Stimulated activated CD8-positive, alpha-beta memory T cell treated with anti-CD3 and anti-CD28 coated beads, Interleukin-4, amount 100 ng/mL, for 24 hours (primary cell): ENCODE results near the gene ENTPD8.
A peak's percentile ranks its signal among the peaks of the same experiment; 100 is the strongest.
"Not testable (repeated sequence)": the region's sequence is repeated elsewhere in the genome, so short reads cannot be mapped to it uniquely, and the experiment has no call there.

ENCODE experiments used
- DNase-seq: peaks from one replicate; pipeline ENCODE4 v3.0.0-alpha.2; 2020; ENCODE audit warnings: low read depth

The ENTPD8 gene

DNA sequence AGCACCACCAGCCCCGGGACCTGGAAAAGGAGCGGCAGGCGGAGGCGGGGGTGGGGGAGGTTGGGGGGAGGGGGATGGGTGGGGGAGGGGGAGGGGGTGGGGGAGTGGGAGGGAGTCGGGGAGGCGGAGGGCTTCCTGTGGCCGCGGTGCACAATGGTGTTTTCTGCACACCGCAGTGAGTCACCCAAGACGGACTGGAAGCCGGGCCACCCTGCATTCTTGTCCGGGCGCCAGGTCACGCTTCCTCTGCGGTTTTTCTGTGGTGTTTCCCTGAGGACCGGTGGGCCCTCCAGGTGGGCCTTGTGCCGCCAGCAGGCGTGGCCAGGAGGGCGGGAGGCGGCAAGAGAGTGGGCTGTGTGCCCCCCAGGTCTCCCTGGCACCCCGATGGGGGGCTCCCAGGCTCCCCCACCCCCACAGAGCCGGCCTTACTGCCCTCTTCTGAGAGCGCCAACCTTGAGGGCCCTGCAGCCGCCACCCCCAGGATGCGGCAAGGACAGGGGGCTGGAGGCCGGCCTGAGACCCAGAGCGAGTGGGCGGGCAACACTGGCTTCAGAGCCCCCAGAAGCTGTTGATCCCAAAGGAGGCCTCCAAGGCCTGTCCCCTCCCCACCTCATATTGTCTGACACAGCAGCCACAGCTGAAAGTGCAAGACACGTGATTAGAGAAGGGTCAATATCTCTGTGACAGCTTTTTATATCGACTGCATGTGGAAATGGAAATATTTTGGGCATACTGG, 29.3 kb downstream of the ENTPD8 start:
- DNase-seq: peak; percentile 39

DNA sequence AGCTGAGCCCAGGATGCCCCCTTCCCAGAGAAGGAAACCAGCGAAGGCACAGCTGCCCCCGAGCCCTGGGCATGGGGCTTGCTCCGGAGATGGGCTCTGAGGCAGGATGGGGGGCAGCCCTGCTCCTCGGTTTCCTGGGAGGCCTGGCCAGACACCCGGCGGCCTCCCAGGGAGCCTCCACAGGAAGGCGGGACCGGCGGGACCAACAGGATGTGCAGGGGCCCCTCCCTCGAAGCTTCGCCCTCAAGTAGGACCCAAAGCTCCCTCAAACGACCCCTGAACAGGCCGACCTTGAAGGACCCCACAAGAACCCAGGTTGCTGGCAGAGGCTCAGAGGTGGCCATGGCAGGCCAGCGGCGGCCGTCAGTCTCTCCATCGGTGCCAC, 29.9 kb downstream of the ENTPD8 start:
- DNase-seq: no peak

DNA sequence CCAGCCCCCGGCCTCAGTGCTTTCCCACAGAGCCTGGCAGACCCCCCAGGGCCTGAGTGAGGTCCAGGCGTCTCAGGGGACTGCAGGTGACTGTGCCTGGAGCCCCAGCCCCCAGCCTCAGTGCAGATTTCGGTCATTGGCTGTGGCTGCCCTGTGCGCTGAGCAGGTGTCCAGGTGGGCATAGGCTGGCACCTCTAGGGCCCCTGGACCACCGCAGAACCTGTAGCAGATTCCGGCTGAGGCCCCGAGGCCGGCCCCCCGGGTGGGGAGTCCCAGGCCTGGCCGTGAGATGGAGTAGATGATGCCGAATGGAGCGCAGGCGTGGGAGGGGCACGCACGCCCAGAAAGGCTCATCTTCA, 30.3 kb downstream of the ENTPD8 start:
- no peak for DNase-seq

DNA sequence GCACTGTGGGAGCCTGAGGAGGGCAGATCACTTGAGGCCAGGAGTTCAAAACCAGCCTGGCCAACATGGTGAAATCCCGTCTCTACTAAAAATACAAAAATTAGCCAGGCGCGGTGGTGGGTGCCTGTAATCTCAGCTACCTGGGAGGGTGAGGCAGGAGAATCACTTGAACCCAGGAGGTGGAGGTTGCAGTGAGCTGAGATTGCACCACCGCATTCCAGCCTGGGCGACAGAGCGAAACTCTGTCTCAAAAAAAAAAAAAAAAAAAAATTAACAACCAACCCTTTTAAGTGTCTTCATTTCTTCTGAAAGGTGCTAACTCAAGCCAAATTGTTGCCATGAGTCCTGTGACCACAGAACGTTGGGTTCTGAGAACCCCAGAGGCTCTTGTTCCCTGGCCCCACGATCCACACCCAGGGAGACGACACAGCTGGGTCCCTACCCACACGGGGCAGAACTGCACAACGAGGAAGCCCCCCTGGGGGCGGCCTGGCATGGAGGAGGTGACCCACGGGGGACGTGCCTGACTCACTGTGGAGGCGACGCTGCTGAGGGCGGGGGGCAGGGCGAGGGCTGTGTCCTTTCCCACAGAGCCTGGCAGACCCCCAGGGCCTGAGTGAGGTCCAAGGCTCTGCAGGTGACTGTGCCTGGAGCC, 30.8 kb downstream of the ENTPD8 start:
- not testable (repeated sequence) for DNase-seq

DNA sequence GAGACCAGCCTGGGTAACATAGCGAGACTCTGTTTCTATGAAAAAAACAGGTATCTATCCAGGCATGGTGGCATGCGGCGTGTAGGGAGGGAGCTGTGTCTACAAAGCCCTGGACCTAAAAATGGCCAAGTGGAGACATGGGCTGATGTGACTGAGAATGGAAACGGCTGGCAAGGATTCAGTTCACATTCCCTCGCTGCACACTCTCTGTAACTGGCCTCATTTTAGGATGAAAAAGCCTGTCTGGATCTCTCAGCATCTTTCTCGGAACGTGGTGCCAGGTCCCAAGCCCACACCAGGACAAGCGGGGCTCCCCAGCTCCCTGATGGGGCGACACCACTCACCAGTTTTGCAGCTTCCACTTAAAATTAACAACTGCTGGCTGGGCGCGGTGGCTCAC, 31.6 kb downstream of the ENTPD8 start:
- no peak for DNase-seq

DNA sequence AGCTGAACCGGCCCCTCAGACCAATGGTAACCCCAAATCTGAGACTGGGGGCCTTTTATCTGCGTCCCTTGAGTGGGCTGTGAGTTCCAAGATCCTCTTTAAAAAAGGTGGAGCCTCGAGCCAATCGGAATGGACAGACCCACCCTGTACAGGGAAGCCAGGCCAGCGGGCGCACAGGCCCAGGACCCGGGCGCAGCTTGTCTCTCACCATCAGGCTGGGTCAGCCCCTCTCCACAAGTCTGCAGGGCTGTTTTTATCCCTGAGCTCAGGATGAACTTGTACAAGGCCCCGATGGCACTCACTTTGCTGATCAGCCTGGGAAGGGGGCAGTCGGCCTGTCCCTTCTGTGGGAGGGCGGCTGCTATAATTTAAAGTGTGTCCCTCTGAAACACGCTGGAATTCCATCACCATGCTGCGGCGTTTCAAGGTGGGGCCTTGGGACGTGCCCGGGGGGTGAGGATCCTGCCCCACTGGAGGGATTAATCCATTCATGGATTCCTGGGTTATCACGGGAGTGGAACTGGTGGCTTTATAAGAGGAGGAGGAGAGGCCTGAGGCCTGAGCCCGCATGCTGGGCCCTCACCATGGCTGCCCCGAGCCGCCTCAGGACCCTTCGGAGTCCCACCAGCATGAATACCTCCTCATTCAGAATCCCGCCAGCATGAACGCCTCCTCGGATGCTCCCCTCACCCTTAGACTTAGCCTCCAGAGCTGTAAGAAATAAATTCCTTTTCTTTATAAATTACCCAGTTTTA, 32.3 kb downstream of the ENTPD8 start:
- no peak for DNase-seq

DNA sequence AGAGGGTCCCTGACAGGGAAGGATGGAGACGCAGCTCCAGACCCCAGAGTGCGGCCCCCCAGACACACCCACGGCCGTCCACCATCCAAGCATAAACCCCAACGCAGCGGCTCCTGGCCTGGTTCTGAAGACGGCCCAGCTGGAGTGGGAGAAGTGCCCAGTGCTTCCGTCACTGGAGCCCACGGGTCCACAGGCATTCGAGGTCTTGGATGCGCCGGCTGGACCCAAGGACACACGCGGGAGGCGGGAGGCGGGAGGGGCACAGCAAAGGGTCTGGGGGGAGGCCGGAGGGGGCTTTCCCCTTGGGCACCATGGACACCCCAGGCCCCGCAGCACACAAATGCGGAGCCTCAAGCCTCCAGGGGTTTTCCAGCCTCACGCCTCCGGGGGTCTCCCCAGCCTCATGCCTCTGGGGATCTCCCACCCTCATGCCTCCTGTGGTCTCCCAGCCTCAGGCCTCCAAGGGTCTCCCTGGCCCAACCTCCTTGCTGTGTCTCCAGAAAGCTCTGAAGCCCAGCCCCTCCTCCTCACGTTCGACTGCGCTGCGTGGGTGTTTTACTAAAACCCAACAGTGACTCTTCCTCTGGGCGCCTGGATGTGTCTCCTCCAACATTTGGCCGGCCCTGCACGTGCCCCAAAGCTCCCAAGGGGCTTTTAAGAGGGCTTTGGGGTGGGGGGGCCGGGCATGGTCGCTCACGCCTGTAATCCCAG, 33.4 kb downstream of the ENTPD8 start:
- no peak for DNase-seq

DNA sequence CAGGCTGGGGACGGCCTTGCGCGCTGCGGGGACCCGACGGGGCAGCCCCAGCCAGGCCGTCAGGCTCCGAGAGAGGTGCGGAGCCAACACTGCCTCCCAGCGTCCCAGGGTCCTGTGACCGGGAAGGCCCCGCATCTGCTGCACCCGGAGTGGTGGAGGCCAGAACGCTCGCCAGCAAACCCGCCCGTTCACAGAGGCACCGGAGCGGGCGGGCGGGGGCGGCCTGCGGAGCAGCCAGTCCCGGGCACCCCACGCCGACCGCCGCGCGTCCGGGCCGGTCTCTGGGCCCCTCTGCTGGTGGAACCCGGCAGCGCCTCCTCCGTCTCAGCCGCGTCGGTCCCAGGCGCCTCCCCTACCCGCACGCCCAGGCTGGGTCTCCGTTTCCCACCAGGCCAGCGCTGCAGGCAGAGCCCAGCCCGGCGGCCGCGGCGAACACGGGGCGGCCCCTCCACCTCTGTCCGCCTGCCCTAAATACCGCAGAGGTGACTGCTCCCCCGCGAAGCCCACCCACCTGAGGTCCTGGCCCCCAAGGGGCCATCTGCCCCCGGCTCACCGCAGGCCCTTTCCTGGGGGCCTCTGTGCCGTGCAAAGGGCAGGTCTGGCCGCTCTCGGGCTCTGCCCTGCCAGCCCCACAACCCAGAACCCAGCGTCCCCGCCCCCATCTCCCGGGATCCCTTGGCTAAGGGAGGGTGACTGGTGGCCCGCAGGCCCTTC, 34.1 kb downstream of the ENTPD8 start:
- DNase-seq: peak; percentile 52

DNA sequence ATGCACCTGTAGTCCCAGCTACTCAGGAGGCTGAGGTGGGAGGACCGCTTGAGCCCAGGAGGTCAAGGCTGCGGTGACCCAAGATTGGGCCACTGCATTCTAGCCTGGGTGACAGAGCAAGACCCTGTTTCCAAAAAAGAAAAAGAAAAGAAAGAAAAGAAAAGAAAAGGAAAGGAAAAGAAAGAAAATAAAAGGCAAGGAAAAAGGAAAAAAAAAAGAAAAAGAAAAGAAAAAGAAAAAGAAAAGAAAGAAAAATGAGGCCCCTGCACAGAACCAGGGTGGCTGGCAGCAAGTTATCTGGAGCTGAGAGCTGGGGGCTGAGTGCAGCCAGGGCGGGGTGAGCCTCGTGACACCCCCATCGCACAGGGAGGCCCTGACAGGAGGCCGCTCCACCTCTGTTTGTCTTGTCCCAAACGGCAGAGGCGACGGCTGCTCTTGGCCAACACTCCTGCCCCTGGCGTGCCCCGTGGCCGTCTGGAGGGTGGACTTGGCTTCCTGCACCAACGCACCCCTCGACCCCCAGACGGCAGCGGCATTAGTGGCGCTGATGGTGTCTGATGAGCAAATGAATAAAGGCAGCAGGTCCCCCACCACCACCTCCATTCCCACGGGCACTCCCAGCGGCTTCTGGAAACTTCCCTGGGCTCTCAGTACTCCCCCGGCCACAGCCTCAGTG, 34.9 kb downstream of the ENTPD8 start:
- DNase-seq: no peak

DNA sequence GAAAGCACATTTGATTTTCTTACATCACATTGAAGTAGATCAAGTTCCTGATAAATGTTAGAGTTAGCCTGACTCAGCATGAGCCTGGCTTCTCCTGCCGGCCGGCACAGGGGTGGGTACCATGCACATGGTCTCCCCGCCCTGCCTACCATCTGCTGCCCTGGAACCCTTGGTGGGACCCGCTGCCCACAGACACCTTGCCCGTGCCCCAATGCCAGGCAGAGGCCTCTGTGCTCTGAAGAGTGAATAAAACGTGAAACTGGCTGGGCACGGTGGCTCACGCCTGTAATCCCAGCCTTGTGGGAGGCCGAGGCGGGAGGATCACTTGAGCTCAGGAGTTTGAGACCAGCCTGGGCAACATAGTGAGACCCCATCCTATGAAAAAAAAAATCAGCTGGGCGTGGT, 35.5 kb downstream of the ENTPD8 start:
- DNase-seq: no peak

DNA sequence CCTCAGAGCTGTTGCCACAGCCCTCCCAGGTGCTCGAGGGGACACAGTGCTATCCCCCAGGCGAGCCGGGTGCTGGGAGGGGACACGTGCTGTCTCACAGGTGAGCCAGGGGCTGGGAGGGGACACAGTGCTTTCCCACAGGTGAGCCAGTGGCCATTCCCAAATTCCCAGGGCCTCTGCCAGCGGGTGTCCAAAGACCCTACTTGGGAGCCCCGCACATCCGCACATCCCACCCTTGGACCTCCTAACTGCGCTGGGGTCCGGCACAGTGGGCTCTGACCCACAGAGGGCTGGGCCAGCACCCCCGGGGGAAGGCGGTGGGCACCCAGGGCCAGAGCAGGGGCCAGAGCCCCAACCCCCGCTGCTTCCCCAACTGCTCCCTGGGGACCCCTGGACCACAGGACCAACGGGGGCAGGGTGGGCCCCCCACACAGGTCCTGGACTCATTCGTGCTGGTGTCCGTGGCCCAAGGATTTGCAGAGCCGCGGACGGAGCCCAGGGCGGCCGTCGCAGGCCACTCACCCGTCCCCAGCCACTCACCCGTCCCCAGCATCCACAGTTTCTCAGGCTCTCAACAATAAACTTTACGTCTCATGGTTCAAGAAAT, 36.1 kb downstream of the ENTPD8 start:
- no peak for DNase-seq

DNA sequence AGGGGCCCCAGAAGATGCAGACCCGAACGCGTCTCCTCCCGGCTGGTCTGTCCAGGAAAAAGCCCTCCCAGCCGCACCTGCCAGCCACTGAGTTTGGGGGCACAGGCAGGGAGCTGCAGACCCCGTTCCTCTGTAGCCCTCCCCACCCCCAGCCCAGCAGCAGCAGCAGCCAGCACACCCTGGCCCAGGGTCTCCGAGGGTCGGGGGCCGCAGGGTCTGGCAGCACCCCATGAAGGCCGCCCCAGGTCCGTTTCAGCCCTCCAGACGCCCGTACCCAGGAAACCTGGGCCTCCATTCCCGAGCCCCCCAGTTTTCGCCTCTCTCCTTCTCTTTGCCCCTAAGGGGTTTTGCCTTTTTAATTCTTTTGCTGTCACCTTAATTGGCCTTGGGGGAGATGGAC, 37.9 kb downstream of the ENTPD8 start:
- DNase-seq: no peak

DNA sequence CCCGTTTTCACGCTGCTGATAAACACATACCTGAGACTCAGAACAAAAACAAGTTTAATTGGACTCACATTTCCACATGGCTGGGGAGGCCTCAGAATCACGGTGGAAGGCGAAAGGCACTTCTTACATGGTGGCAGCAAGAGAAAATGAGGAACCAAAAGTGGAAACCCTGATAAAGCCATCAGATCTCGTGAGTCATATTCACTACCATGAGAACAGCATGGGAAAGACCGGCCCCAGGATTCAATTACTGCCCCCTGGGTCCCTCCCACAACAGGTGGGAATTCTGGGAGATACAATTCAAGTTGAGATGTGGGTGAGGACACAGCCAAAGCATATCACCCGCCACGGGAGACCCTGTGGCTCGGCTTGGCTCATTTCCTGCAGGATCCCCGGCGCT, 38.4 kb downstream of the ENTPD8 start:
- no peak for DNase-seq

DNA sequence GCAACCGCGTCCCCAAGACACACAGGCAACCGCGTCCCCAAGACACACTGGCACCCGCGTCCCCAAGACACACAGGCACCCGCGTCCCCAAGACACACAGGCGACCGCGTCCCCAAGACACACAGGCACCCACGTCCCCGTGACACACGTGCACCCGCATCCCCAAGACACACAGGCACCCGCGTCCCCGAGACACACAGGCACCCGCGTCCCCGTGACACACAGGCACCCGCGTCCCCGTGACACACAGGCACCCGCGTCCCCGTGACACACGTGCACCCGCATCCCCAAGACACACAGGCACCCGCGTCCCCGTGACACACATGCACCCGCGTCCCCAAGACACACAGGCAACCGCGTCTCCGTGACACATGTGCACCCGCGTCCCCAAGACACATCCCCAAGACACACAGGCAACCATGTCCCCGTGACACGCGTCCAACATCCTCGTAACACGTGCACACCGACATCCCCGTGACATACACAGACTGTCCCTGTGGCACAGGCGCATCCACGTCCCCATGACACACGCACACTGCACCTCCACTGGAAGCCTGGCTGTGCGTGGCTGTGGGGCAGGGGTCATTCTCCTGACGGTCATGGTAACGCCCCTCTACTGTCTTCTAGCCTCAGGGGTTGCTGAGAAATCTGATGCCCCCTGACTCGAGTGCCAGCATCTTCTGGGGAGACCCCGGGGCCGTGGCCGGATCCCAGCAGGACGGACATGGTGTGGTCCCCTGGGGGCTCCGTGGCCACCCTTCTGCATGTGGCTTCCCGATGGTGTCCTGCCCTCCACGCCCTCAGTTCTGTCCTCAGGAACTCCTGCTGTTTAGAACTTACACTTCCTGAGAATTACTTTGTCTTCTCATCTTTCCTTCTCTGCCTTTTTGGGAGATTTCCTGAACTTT, 42.3 kb downstream of the ENTPD8 start:
- no peak for DNase-seq

DNA sequence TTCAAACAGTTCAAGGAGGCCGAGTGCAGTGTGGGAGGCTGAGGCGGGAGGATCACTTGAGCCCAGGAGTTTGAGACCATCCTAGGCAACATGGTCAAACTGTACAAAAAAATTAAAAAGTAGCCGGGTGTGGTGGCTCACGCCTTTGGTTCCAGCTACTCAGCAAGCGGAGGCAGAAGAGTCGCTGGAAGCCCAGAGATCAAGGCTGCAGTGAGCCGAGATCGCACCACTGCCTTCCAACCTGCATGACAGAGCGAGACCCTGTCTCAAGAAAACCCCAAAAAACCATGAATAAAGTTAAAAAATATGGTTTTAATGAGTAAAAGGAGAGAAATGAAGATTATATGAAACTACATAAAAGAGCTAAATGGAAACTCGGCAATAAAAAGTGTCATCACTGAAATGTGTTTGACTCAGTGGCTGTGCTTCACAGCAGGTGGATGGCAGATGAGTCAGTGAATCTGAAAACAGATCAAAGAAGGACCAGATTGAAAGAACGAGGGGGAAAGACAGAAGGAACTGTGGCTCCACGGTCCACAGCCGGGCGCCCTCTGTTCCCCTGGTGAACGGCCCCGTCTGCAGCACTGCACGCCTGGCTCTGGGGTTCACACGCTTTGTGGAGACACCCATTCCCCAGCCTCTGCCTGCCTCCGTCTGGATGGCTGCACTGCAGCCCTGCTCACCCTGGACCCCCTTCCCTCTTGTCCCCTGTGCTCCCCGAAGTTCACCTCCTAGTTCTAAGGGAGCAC, 43.3 kb downstream of the ENTPD8 start:
- no peak for DNase-seq

DNA sequence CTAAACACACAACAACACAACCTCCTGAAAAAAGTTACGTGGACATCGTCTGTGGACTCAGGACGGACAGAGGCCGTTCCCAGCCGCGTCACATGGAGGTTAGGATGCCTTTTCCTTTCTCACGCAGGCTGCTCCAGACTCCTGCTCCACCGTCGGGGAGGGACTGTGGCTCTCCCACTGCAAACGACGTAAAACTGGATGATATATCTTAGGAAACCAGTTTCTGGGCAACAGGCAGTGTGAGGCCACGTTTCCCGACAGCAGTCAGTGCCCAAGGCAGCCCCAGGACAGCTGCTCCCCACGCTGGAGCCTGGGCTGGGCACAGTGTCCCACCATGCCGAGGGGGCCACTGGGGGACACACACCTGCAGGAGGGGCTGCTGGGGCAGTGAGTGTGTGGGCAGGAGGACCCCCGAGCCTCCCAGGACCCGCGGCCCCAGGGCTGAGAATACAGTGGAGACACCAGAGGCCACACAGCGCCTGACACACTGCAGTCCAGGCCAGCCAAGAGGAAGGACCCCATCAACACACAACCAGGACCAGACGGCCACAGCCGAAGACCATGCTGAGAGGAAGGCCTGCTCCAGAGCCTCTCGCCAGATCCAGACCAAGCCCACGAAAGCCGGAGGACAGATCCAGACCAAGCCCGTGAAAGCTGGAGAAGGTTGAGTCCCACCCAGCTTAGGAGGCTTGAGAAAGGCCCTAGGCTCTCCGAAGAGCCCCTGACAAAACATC, 44.4 kb downstream of the ENTPD8 start:
- no peak for DNase-seq

DNA sequence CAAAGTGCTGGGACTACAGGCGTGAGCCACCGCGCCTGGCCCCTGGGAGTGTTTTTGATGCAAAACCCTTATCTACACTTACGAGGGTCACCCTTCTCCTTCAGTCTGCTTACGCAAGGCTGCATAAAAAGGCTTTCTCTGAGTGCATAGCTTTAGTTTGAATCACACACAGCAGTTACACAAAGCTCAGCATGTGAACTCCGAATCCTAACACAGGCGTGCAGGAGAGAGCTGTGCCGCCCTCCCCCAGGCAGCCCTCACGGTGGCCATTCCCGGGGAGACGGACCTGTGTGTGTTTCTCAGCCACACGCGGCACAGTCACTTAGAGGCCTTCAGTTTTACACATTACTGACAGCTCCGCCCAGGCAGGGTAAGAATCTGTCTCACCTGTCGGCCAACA, 44.9 kb downstream of the ENTPD8 start:
- no peak for DNase-seq

DNA sequence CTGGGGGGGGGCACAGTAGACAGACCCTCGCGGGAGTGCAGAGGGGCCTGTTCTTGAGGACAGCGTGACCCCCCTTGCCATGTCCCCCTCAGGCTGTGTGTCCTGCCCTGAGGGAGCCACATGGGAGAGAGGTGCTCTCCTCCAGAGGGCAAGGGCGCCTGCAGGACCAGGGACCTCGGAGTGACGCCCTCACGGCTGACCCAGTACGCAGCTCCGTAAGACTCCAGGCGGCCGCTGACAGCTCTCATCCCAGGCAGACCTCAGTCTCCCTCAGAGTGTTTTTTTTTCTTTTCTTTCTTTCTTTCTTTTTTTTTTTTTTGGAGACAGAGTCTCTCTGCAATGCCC, 45.5 kb downstream of the ENTPD8 start:
- no peak for DNase-seq
